Prostate gland (tissue), 2 donors: Measurements from ENCODE around the gene ZNF609.

ENCODE experiments used
- CTCF ChIP-seq, 4 experiments: fragments of 200-600 bp in 2 of 4; fragments of 450-650 bp in 2 of 4; sonication (generic) in 2 of 4; IDR thresholded peaks; 1 replicate in 3 of 4; 2 replicates in 1 of 4; pipeline ENCODE4 v1.5.1; 2016 to 2019; ENCODE audit warnings: antibody characterized with exemption in 4 of 4, mild to moderate bottlenecking in 2 of 4, moderate library complexity in 2 of 4
- POLR2A ChIP-seq: fragments of 450-650 bp; IDR thresholded peaks from one replicate; pipeline ENCODE4 v1.6.1; 2016; ENCODE audit warnings: antibody characterized with exemption, mild to moderate bottlenecking
- POLR2AphosphoS5 ChIP-seq: sonication (generic); formaldehyde crosslinking; IDR thresholded peaks from one replicate; pipeline ENCODE4 v1.6.1; 2017; ENCODE audit warnings: antibody characterized with exemption

- no peak for TF ChIP-seq CTCF (IDR thresholded peaks at IDR 0.05)
- TF ChIP-seq POLR2A, result no peak
- TF ChIP-seq POLR2AphosphoS5, result no peak
Measured at GRCh38 chr15:64549860-64550259, 89.5 kb downstream of the ZNF609 start.
